Measurements from ENCODE around the gene PTMA.
"Not testable (repeated sequence)": the region's sequence is repeated elsewhere in the genome, so short reads cannot be mapped to it uniquely, and the experiment has no call there.

The PTMA gene

GRCh38 chr2:231701456-231702373, 6.6 kb upstream of the PTMA start:
- no peak for DNase-seq

- no peak for DNase-seq
Measured at GRCh38 chr2:231704017-231704416, 4.3 kb upstream of the PTMA start.

DNA sequence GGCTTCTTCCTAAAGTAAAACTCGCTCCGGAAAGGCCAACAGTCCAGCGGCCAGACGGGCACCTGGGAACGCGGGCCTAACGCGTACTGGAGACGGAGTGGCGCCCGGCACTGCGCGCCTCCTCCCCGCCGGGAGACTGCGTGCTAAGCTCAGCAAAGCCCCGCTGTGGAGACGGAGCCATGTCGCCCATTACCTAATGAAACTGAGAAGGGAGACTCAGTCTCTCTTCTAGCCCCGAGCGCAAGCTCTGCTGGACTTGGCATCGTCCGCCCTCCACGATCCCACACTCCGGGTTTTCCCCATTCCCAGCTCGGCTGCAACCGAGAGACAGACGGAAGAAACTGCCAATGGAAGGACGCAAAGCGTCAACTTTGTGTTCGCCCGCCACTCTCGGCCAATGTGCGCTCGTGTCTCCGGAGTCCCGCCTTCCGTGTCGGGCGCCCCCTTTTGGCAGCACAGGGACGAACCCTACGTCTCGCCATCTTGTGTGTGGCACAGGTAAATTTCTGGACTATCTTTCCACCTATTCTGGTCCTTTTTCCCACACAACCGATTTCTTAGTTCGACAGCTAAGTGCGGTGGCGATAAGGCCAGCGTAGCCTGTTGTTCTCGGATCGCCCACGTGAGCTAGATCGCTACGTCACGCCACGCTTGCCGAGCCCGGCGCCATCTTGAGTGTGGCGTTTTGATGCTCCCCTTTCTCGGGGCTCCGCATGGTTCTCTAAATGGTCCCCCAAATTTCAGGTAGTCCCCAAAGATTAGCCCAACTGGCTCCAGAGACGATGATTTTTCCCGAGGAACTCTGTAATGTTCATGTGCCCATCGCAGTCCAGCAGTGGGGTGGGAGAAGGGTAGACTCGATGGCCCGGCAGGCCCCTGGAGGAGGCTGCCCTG, 1.3 kb upstream of the PTMA start:
- peak; percentile 98 for DNase-seq

- DNase-seq = no peak
Measured at GRCh38 chr2:231707625-231707926, 749 bp upstream of the PTMA start.

- DNase-seq = peak; percentile 57
Measured at GRCh38 chr2:231708773-231709635, 679 bp downstream of the PTMA start.

GRCh38 chr2:231709636-231709980, 1.3 kb downstream of the PTMA start:
- no peak for DNase-seq

DNA sequence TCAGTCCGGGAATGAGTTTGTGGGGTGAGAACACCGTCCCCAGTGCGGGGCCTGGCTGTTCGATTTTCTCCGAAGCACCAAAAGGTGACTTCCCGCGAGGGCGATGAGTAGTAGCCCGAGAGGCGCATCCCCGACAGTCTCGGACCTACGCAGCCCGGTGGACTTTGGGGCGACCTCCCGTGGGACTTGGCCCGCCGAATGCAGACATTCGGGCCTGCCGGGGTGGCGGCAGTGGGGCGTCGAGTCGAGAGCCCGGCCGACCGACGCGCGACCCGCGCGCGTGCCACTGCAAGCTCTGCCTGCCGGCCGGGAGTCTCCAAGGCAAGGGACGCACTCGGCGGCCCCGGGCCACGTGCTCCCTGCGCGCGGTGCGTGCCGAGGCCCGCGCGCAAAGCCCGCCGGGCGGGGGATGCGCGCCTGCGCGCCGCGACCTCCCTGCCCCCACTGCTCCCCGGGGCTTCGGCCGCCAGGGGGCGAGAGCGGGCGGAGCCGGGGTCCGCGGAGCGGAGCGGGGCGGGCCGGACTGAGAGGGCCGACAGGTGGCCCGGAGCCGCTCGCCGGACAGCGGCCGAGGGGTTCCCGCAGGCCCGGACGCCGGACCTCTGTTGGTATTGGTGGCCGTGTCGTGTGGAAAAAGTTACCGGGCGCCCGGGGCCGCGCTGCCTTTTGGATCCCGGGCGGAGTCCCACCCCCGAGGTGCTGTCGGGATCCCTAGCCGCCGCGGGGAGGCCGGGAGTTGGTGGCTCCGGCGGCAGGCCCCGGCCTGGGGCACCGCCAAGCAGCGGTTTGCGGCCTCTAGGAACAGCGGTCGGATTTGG, 1.9 kb downstream of the PTMA start:
- peak; percentile 80 for DNase-seq

- no peak for DNase-seq
Measured at GRCh38 chr2:231710799-231711676, 2.7 kb downstream of the PTMA start.

DNA sequence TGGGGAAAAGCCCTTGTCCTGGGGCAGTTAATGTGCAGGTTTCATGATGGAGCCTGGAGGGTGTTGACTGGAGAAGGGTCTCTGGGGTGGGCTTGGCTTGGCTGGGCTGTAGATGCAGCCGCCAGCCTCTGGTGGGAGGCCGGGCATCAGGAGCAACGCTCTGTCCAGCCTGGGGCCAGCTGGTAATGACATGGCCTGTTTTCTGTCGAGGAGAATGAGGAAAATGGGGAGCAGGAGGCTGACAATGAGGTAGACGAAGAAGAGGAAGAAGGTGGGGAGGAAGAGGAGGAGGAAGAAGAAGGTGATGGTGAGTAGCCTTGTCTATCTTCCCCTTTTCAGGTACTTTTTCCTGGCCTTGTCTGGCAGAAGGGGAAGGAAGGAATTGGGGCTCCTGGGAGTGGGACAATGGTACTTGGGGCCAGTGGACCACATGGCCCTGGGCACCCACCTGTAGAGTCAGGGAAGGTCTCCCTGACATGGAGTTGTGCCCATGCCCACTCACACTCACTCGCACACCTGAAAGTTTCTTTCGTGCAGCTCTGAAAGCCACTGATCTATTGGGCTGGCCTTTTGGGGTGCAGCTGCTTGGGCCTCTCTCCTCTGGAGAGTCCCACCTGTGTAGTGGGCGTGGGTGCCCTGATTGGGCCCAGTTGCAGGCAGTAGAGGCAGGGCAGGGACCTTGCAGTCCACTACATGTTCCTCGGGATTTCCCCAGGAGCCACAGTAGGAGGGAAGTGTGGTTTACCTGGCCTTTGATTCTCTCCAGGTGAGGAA, 3.5 kb downstream of the PTMA start:
- DNase-seq = peak; percentile 33

DNA sequence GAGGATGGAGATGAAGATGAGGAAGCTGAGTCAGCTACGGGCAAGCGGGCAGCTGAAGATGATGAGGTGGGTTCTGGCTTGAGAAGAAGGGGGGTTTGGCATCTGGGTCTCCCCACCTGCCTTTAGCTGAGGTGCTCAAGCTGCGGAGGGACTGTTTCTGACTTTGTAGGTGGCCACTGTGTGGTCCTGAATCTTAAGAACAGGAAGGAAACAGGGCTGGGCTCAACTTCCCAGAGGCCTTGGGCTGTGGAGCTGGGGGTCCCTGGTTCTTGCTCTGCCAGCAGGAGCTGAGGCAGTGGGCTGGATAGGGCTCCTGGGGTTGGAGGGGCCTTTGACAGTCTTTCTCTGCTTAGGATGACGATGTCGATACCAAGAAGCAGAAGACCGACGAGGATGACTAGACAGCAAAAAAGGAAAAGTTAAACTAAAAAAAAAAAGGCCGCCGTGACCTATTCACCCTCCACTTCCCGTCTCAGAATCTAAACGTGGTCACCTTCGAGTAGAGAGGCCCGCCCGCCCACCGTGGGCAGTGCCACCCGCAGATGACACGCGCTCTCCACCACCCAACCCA, 4.2 kb downstream of the PTMA start:
- DNase-seq = peak; percentile 30

DNA sequence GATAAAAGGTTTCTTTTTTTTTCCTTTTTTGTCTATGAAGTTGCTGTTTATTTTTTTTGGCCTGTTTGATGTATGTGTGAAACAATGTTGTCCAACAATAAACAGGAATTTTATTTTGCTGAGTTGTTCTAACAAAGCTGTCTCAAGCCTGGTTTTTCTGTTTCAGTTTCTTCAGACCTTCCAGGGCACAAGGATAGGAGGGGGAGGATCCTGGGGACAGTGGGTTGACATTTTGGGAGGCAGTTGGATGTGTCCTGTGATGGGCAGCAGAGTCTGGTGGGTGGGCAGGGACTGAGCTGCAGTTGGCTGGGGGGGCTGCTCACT, 5.0 kb downstream of the PTMA start:
- not testable (repeated sequence) for DNase-seq

DNA sequence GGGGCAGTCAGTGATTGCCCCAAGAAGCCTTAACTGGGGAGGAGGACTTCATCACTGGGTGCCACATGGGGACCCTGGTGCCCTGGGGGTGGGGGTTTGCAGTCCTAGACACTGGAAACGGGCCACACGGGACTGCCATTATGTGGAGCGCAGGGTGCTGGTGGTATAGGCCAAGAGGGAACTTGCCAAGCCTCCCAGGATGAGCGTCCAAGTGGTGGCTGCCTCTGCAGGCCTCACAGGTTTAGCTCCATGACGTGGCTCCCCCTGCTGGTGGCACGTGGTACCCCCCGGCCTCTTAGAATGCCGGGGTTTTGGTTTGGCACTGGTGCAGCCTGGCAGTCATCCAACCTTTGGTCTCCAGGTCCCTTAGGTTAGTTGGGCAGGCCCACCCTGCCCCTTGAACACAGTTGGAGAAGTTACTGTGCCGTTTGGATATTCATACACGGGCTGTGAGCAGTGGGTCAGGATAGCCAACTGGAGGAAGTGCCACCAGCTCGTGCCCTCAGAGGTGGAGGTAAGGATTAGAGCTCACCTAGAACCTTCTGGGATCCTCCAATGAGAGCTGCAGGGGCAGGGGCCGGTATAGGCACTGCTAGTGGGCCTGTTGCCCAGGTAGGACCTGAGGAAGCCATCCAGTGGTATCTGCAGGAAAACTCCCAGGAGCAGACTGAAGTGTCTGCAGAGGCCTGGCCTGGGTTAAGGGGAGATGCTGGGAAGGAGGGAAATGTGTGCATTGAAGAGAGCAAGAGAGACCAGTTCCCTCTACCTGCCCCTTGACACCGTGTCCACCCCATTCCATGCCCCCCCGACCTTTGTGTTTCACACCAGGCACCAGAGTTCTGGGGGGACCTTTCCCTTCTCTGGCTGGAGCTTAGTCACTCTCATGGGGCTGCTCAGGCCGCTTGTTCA, 5.7 kb downstream of the PTMA start:
- peak; percentile 80 for DNase-seq

DNA sequence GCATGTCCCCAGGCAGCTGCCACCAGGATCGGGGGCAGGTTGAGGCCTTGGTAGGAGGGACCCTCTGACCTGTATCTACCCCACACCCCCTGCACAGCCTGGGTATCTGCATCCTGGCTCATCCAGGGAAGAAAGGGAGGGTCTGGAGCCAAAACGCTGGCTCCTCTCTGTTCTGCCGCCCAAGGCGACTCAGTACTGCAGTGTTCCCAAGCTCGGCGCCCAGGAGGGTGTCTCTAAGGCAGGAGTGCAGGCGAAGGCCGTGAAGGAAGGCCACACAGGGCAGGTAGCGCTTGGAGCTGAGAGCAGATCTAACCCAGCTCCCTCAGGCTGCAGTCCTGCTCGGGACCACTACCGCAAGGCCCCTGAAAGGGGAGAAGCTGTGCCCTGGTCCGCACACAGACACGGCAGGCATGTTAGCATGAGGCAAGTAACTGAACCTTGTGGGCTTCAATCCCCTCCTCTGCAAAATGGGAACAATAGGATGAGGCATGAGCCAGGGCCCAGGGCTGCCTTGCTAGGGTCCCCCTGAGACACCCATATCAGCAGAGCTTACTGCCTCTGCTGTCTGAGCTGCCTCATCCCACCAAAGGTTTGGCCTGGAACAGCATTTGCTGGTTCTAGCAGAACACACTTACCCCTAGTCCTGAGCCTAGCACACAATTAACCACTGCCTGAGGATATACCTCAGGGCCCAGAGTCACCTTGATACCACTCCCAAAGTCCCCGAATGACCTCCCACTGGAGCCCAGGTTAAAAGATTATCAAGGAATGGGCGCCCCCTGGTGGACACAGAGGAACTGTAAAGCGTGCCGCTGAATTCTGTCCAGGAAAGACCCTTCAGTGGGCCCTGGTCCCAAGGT, 6.5 kb downstream of the PTMA start:
- DNase-seq = peak; percentile 75

DNA sequence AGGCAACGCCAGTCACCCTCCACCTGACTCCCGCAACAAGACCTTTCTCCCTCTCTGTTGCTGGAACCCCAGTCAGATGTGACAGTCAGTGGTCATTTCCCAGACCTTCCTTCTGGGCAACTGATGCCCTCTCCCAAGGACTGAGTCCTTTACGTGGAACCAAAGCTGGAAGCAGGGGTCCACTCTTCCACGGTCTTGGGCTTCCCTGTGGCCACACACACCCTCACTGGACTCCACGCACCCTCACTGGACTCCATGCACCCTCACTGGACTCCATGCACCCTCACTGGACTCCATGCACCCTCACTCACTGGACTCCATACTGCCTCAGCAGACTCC, 7.1 kb downstream of the PTMA start:
- DNase-seq = no peak

- no peak for DNase-seq
Measured at GRCh38 chr2:231715988-231716616, 7.8 kb downstream of the PTMA start.

GRCh38 chr2:231716666-231717280, 8.4 kb downstream of the PTMA start:
- no peak for DNase-seq
